ENCODE measurements around the gene ATP11A.
"Not testable (repeated sequence)": the region's sequence is repeated elsewhere in the genome, so short reads cannot be mapped to it uniquely, and the experiment has no call there.

Gene ATP11A

DNA sequence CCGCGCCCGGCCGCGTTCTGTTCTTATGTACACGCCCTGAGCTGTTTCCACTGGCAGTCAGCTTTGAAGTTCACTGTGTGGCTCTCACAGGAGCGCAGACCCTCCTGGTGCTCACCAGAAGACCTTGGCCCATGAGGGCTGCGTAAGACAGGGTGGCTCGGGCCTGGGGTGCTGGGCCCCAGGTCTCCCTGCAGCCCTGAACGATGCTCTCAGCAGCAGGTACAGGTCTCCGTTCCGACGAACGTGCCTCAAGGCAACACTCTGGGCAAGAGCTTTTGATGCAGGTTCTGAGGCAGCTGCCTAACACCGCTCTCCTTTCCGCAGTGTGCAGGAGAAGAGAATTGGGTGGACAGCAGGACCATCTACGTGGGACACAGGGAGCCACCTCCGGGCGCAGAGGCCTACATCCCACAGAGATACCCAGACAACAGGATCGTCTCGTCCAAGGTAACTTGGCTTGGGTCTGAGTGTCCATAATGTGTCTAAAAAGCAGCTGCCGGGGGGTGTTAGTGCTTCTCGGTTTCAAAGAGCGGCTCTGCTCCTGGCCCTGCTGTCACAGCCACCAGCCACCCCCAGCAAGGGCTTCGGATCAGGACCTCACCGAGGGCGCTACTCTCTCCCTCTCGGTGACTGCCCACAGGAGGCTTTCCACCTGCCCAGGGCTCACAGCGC lies 95.1 kb downstream of the ATP11A start:
- H3K9ac ChIP-seq (ENCODE audit: low read length): no peak overlapping the region
- no peaks in the 10 kb centered on the region for H3K4me1 ChIP-seq (ENCODE audit: low read length)
- no peak overlapping the region for H3K4me2 ChIP-seq (ENCODE audit: low read length)
- peaks cover 29% of the 10 kb centered on the region; the same call in 1 of the 2 replicates for H3K79me2 ChIP-seq (ENCODE audit: low read length)
- H3K27ac ChIP-seq (ENCODE audit: low read length): no peak overlapping the region
- peaks cover 44% of the 10 kb centered on the region for H4K20me1 ChIP-seq (ENCODE audit: insufficient read depth, low read length)
- no peak overlapping the region for H3K4me3 ChIP-seq (ENCODE audit: low read length)
- H3K9me3 ChIP-seq (ENCODE audit: insufficient read depth, low read length): no peaks in the 10 kb centered on the region
- H3K27me3 ChIP-seq (ENCODE audit: low read depth, low read length): no peaks in the 10 kb centered on the region
- H3K36me3 ChIP-seq (replicated peaks; ENCODE audit: low read depth, low read length): peaks cover 4% of the 10 kb centered on the region
- no peak for TF ChIP-seq EZH2phosphoT487 (IDR thresholded peaks at IDR 0.05; ENCODE audit: low read depth)
- TF ChIP-seq, protein P1, sequence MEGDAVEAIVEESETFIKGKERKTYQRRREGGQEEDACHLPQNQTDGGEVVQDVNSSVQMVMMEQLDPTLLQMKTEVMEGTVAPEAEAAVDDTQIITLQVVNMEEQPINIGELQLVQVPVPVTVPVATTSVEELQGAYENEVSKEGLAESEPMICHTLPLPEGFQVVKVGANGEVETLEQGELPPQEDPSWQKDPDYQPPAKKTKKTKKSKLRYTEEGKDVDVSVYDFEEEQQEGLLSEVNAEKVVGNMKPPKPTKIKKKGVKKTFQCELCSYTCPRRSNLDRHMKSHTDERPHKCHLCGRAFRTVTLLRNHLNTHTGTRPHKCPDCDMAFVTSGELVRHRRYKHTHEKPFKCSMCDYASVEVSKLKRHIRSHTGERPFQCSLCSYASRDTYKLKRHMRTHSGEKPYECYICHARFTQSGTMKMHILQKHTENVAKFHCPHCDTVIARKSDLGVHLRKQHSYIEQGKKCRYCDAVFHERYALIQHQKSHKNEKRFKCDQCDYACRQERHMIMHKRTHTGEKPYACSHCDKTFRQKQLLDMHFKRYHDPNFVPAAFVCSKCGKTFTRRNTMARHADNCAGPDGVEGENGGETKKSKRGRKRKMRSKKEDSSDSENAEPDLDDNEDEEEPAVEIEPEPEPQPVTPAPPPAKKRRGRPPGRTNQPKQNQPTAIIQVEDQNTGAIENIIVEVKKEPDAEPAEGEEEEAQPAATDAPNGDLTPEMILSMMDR (IDR thresholded peaks at IDR 0.05; ENCODE audit: low read depth, low read length): no peak
- H2AFZ ChIP-seq (ENCODE audit: low read depth, low read length): no peak overlapping the region

DNA sequence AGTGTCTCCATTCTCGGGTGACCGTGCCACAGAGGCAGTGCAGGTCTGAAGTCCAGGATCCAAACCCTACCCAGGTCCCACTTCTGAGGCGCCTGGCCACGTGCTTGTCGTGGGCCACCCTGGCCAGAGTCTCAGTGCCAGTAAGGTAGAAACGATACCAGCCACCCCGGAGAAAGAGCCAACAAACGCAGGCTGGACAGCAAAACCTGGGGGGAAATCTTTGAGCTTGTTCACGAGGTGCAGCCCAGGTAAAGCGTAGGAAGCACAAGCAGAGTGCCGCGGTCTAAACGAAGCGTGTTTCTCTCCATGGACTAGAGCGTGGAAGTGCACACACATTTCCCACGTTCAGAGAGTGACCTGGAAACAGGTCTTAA lies 95.6 kb downstream of the ATP11A start:
- no peak overlapping the region for H3K27ac ChIP-seq (ENCODE audit: low read length)
- H3K9ac ChIP-seq (ENCODE audit: low read length): no peak overlapping the region
- no peaks in the 10 kb centered on the region for H3K4me1 ChIP-seq (ENCODE audit: low read length)
- H3K36me3 ChIP-seq (replicated peaks; ENCODE audit: low read depth, low read length): peaks cover 4% of the 10 kb centered on the region
- H3K79me2 ChIP-seq (ENCODE audit: low read length): peaks cover 24% of the 10 kb centered on the region; the same call in 1 of the 2 replicates
- no peak overlapping the region for H3K4me2 ChIP-seq (ENCODE audit: low read length)
- peaks cover 38% of the 10 kb centered on the region for H4K20me1 ChIP-seq (ENCODE audit: insufficient read depth, low read length)
- H2AFZ ChIP-seq (ENCODE audit: low read depth, low read length): no peak overlapping the region
- TF ChIP-seq, protein P1 (IDR thresholded peaks at IDR 0.05; ENCODE audit: low read depth, low read length): no peak
- no peak for TF ChIP-seq EZH2phosphoT487 (IDR thresholded peaks at IDR 0.05; ENCODE audit: low read depth)
- no peaks in the 10 kb centered on the region for H3K9me3 ChIP-seq (ENCODE audit: insufficient read depth, low read length)
- no peak overlapping the region for H3K4me3 ChIP-seq (ENCODE audit: low read length)
- H3K27me3 ChIP-seq (ENCODE audit: low read depth, low read length): no peaks in the 10 kb centered on the region

DNA sequence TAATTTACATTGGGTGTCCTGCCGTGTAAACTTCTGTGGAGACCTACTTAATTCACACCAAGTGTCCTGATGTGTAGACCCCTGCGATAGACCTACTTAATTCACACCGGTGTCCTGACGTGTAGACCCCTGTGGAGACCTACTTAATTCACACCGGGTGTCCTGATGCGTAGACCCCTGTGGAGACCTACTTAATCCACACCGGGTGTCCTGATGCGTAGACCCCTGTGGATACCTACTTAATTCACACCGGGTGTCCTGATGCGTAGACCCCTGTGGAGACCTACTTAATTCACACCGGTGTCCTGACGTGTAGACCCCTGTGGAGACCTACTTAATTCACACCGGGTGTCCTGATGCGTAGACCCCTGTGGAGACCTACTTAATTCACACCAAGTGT lies 97.0 kb downstream of the ATP11A start:
- Histone ChIP-seq H3K79me2 (ENCODE audit: low read length) (peaks cover 14% of the 10 kb centered on the region; the same call in 1 of the 2 replicates), H4K20me1 (ENCODE audit: insufficient read depth, low read length) (peaks cover 30% of the 10 kb centered on the region)
- H3K9me3 ChIP-seq (ENCODE audit: insufficient read depth, low read length); H3K27ac ChIP-seq (ENCODE audit: low read length); H3K9ac ChIP-seq (ENCODE audit: low read length); H3K36me3 ChIP-seq (replicated peaks; ENCODE audit: low read depth, low read length); H2AFZ ChIP-seq (ENCODE audit: low read depth, low read length); H3K4me2 ChIP-seq (ENCODE audit: low read length); H3K27me3 ChIP-seq (ENCODE audit: low read depth, low read length); H3K4me3 ChIP-seq (ENCODE audit: low read length); H3K4me1 ChIP-seq (ENCODE audit: low read length): not testable (repeated sequence)

DNA sequence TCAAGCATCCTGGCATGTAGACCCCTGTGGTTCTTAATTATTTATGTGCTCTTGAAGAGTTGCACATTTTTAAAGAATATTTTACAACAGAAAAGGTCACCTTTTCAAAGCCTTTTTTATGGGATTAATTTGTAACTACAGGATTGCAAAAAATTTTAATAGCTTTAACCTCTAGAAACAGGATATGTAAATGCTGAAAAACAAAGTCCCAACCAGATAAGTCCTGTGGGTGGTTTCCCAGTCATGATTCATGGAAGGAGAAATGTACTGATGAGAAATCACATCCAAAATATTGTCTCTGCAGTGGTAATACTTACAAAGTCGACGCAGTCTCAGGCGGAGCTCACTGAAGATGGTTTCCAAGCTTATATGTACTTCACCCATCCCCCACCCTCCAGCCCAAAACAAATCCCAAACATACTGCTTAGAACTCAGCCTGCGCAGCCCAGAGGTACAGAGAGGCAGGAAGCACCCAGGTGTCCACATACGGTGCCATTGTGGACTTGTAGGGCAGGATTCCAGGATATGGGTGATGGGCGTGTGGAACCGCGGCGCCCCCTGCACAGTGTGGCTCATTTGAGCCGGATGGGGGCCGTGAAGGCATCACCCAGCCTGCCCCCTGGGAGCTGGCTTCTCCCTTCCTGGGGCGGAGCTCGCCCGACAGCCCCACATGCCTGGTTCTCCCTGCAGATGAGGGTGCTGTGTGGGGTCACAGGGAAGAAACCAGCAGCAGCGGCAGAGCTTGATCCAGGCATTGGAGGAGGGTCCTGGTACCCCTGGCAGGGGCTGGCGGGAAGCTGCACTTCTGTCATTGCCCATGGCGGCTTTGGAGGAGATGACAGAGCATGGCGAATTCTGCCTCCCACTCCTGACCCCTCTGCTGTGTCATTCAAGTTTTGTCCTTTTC lies 101.2 kb downstream of the ATP11A start:
- TF ChIP-seq, protein P1 (IDR thresholded peaks at IDR 0.05; ENCODE audit: low read depth, low read length): no peak
- no peak for TF ChIP-seq EZH2phosphoT487 (IDR thresholded peaks at IDR 0.05; ENCODE audit: low read depth)
- Histone ChIP-seq H3K4me2 (ENCODE audit: low read length) (no peak overlapping the region), H3K9me3 (ENCODE audit: insufficient read depth, low read length) (no peaks in the 10 kb centered on the region), H3K4me3 (ENCODE audit: low read length) (no peak overlapping the region), H3K4me1 (ENCODE audit: low read length) (no peaks in the 10 kb centered on the region), H3K27ac (ENCODE audit: low read length) (no peak overlapping the region), H3K79me2 (ENCODE audit: low read length) (no peaks in the 10 kb centered on the region), H3K27me3 (ENCODE audit: low read depth, low read length) (no peaks in the 10 kb centered on the region), H3K36me3 (replicated peaks; ENCODE audit: low read depth, low read length) (peaks cover 20% of the 10 kb centered on the region), H2AFZ (ENCODE audit: low read depth, low read length) (no peak overlapping the region), H3K9ac (ENCODE audit: low read length) (no peak overlapping the region), H4K20me1 (ENCODE audit: insufficient read depth, low read length) (no peaks in the 10 kb centered on the region)
